CD4-positive, alpha-beta T cell treated with Interferon alpha-2 for 1 hour (primary cell): Measurements from ENCODE around the gene RBCK1.
"Not testable (repeated sequence)": the region's sequence is repeated elsewhere in the genome, so short reads cannot be mapped to it uniquely, and the experiment has no call there.

Experiments
- DNase-seq, 2 donors: peaks; one replicate each; pipeline ENCODE4 v3.0.0-alpha.2; 2020 to 2022

The RBCK1 gene

GRCh38 chr20:407953-408842 is at the start of gene RBCK1:
RBCK1 (plus strand) TSS chr20:408299; CDS start chr20:408758, 459 bp downstream.
- DNase-seq = peak; percentile 92 to 95

GRCh38 chr20:358891-359555 is 49.1 kb upstream of the RBCK1 start:
- DNase-seq = no peak

- no peak for DNase-seq
Observed at GRCh38 chr20:361561-361960, 46.5 kb upstream of the RBCK1 start.

- DNase-seq = peak; percentile 30 to 38
Observed at GRCh38 chr20:362271-363254, 45.5 kb upstream of the RBCK1 start.

- DNase-seq = no peak
Observed at GRCh38 chr20:363319-364078, 44.6 kb upstream of the RBCK1 start.

- no peak for DNase-seq
Observed at GRCh38 chr20:364905-365794, 42.9 kb upstream of the RBCK1 start.

GRCh38 chr20:366041-366718 is 41.9 kb upstream of the RBCK1 start:
- peak in 1 of 2 donors; percentile 45 for DNase-seq

GRCh38 chr20:366719-367485 is 41.2 kb upstream of the RBCK1 start:
- no peak for DNase-seq

GRCh38 chr20:367486-367887 is 40.6 kb upstream of the RBCK1 start:
- DNase-seq = no peak

- DNase-seq = no peak
Observed at GRCh38 chr20:368915-369314, 39.2 kb upstream of the RBCK1 start.

GRCh38 chr20:370151-370600 is 37.9 kb upstream of the RBCK1 start:
- DNase-seq = no peak

- DNase-seq = no peak
Observed at GRCh38 chr20:370977-371754, 36.9 kb upstream of the RBCK1 start.

GRCh38 chr20:371755-372542 is 36.1 kb upstream of the RBCK1 start:
- peak in 1 of 2 donors; percentile 63 for DNase-seq

GRCh38 chr20:372543-373082 is 35.5 kb upstream of the RBCK1 start:
- DNase-seq = not testable (repeated sequence)

GRCh38 chr20:373171-373890 is 34.8 kb upstream of the RBCK1 start:
- DNase-seq = peak in 1 of 2 donors; percentile 66

- DNase-seq = no peak
Observed at GRCh38 chr20:375265-375889, 32.7 kb upstream of the RBCK1 start.
